H9 (cell line): ENCODE measurements around the gene TUBB1. TPM values are rescaled to one million over a fixed set of nuclear protein-coding genes. Genes with fewer than 3 reads are reported as not detected.

ENCODE experiments used
- DNase-seq: peaks from one replicate; pipeline ENCODE4 v3.0.0-alpha.2; 2017
- H2AFZ ChIP-seq: one replicate; pipeline ENCODE4 v1.6.1; 2013; ENCODE audit warnings: mild to moderate bottlenecking, low read length, control low read depth, moderate library complexity
- H2AK5ac ChIP-seq: 2 replicates; pipeline ENCODE4 v1.6.1; 2013; ENCODE audit warnings: low read length, control low read depth, mixed read lengths; ENCODE audit not compliant: insufficient read length
- H2BK120ac ChIP-seq: one replicate; pipeline ENCODE4 v1.6.1; 2013; ENCODE audit warnings: low read depth, mild to moderate bottlenecking, low read length, control low read depth, inconsistent platforms; ENCODE audit not compliant: poor library complexity, severe bottlenecking
- H2BK12ac ChIP-seq: 2 replicates; pipeline ENCODE4 v1.6.1; 2013; ENCODE audit warnings: low read length, control low read depth, mixed read lengths, low read depth; ENCODE audit not compliant: insufficient read length
- H2BK15ac ChIP-seq: 2 replicates; pipeline ENCODE4 v1.6.1; 2013; ENCODE audit warnings: low read depth, low read length, control low read depth
- H2BK20ac ChIP-seq: one replicate; pipeline ENCODE4 v1.6.1; 2013; ENCODE audit warnings: low read depth, mild to moderate bottlenecking, low read length, control low read depth, inconsistent platforms; ENCODE audit not compliant: poor library complexity, severe bottlenecking
- H2BK5ac ChIP-seq: 2 replicates; pipeline ENCODE4 v1.6.1; 2013; ENCODE audit warnings: low read length, control low read depth, mixed read lengths; ENCODE audit not compliant: insufficient read length
- H3K14ac ChIP-seq: 2 replicates; pipeline ENCODE4 v1.6.1; 2013; ENCODE audit warnings: low read length, control low read depth; ENCODE audit not compliant: insufficient read depth
- H3K18ac ChIP-seq: 2 replicates; pipeline ENCODE4 v1.6.1; 2013; ENCODE audit warnings: low read depth, mild to moderate bottlenecking, mixed read lengths, low read length, control low read depth; ENCODE audit not compliant: insufficient read length
- H3K23ac ChIP-seq: 2 replicates; pipeline ENCODE4 v1.6.1; 2013; ENCODE audit warnings: low read length, control low read depth, mixed read lengths, low read depth; ENCODE audit not compliant: insufficient read length
- H3K23me2 ChIP-seq: 2 replicates; pipeline ENCODE4 v1.6.1; 2013; ENCODE audit warnings: low read depth, mild to moderate bottlenecking, mixed read lengths, low read length, control low read depth; ENCODE audit not compliant: insufficient read length, poor library complexity, severe bottlenecking
- H3K27ac ChIP-seq: 2 replicates; pipeline ENCODE4 v1.5.1; 2013; ENCODE audit warnings: low read length, control low read depth, mixed read lengths, low read depth; ENCODE audit not compliant: insufficient read length
- H3K27me3 ChIP-seq: 2 replicates; pipeline ENCODE4 v1.6.1; 2013; ENCODE audit warnings: low read length, control low read depth, inconsistent platforms; ENCODE audit not compliant: insufficient read depth
- H3K4ac ChIP-seq: 2 replicates; pipeline ENCODE4 v1.6.1; 2013; ENCODE audit warnings: low read depth, mild to moderate bottlenecking, control low read depth, inconsistent platforms, low read length, moderate library complexity
- H3K4me1 ChIP-seq: 2 replicates; pipeline ENCODE4 v1.6.1; 2013; ENCODE audit warnings: low read length, control low read depth, inconsistent platforms; ENCODE audit not compliant: insufficient read depth
- H3K4me2 ChIP-seq: 2 replicates; pipeline ENCODE4 v1.6.1; 2013; ENCODE audit warnings: low read length, control low read depth, mixed read lengths; ENCODE audit not compliant: insufficient read length, insufficient read depth
- H3K56ac ChIP-seq: 2 replicates; pipeline ENCODE4 v1.6.1; 2013; ENCODE audit warnings: low read depth, mild to moderate bottlenecking, mixed read lengths, low read length, control low read depth; ENCODE audit not compliant: insufficient read length
- H3K79me1 ChIP-seq: 2 replicates; pipeline ENCODE4 v1.6.1; 2013; ENCODE audit warnings: low read depth, mild to moderate bottlenecking, moderate library complexity, low read length, control low read depth, inconsistent platforms; ENCODE audit not compliant: insufficient read depth, poor library complexity, severe bottlenecking
- H3K79me2 ChIP-seq: 2 replicates; pipeline ENCODE4 v1.6.1; 2013; ENCODE audit warnings: low read length, control low read depth, inconsistent platforms; ENCODE audit not compliant: insufficient read depth
- H3K9ac ChIP-seq: 2 replicates; pipeline ENCODE4 v1.6.1; 2013; ENCODE audit warnings: low read length, control low read depth, mixed read lengths; ENCODE audit not compliant: insufficient read length; ENCODE audit errors: extremely low read depth
- H3K9me3 ChIP-seq: one replicate; pipeline ENCODE4 v1.6.1; 2013; ENCODE audit warnings: low read depth, low read length, inconsistent platforms; ENCODE audit not compliant: control insufficient read depth
- H3T11ph ChIP-seq: one replicate; pipeline ENCODE4 v1.6.1; 2013; ENCODE audit warnings: mild to moderate bottlenecking, low read length, control low read depth, inconsistent platforms
- H4K20me1 ChIP-seq: one replicate; pipeline ENCODE4 v1.6.1; 2013; ENCODE audit not compliant: control insufficient read depth, insufficient read length, insufficient read depth
- H4K5ac ChIP-seq: 2 replicates; pipeline ENCODE4 v1.6.1; 2013; ENCODE audit warnings: low read depth, mild to moderate bottlenecking, mixed read lengths, low read length, control low read depth; ENCODE audit not compliant: insufficient read length
- H4K8ac ChIP-seq: replicated peaks from 2 replicates; pipeline ENCODE4 v1.6.1; 2013; ENCODE audit warnings: low read length, control low read depth, mixed read lengths, low read depth; ENCODE audit not compliant: insufficient read length
- H4K91ac ChIP-seq: 2 replicates; pipeline ENCODE4 v1.6.1; 2013; ENCODE audit warnings: low read depth, mild to moderate bottlenecking, moderate library complexity, mixed read lengths, low read length, control low read depth; ENCODE audit not compliant: insufficient read length
- H3K27ac Mint-ChIP-seq, 3 experiments: 2 replicates in 2 of 3; 3 replicates in 1 of 3; pipeline ENCODE4 v1.8.0; 2020 to 2021; ENCODE audit warnings: mixed read lengths in 3 of 3, mild to moderate bottlenecking in 1 of 3, moderate library complexity in 1 of 3
- H3K27me3 Mint-ChIP-seq: 2 replicates; pipeline ENCODE4 v1.8.0; 2021; ENCODE audit warnings: low read depth, mild to moderate bottlenecking, moderate library complexity, mixed read lengths
- H3K36me3 Mint-ChIP-seq, 3 experiments: 2 replicates in 2 of 3; 3 replicates in 1 of 3; pipeline ENCODE4 v1.8.0; 2020 to 2021; ENCODE audit warnings: low read depth in 3 of 3, mixed read lengths in 3 of 3; ENCODE audit not compliant: insufficient read depth in 1 of 3
- H3K4me1 Mint-ChIP-seq, 2 experiments: 2 replicates each; pipeline ENCODE4 v1.8.0; 2020; ENCODE audit warnings: mixed read lengths in 2 of 2
- H3K4me3 Mint-ChIP-seq, 2 experiments: 2 replicates in 1 of 2; 3 replicates in 1 of 2; pipeline ENCODE4 v1.8.0; 2020 to 2021; ENCODE audit warnings: mild to moderate bottlenecking in 2 of 2, mixed read lengths in 2 of 2, moderate library complexity in 1 of 2
- H3K9me3 Mint-ChIP-seq, 2 experiments: 2 replicates in 1 of 2; 3 replicates in 1 of 2; pipeline ENCODE4 v1.8.0; 2020; ENCODE audit warnings: mild to moderate bottlenecking in 2 of 2, mixed read lengths in 2 of 2, moderate library complexity in 1 of 2
- WGBS: extraction: QIAGEN DNeasy Blood & Tissue Kit; methylation state at CpG from one replicate; pipeline ENCODE4 v1.1.7; 2013; ENCODE audit warnings: missing lambda C conversion rate, low lambda C conversion rate, mixed read lengths; ENCODE audit not compliant: insufficient read length; ENCODE audit errors: extremely low coverage; 5-methylcytosine and 5-hydroxymethylcytosine counted together
- total RNA-seq: library from RNA; stranded (reverse); gene quantifications from 2 replicates; pipeline ENCODE4 v1.2.1, GENCODE V29; 2021
- TF ChIP-seq, protein P1 (sequence below): fragments of 200-600 bp; sonication (generic); conservative IDR thresholded peaks from 3 replicates; pipeline ENCODE4 v1.8.0; 2021; ENCODE audit warnings: antibody characterized with exemption, mild to moderate bottlenecking

TUBB1 gene
- total RNA-seq, 1 experiment from 2014 or later, result not detected

DNA sequence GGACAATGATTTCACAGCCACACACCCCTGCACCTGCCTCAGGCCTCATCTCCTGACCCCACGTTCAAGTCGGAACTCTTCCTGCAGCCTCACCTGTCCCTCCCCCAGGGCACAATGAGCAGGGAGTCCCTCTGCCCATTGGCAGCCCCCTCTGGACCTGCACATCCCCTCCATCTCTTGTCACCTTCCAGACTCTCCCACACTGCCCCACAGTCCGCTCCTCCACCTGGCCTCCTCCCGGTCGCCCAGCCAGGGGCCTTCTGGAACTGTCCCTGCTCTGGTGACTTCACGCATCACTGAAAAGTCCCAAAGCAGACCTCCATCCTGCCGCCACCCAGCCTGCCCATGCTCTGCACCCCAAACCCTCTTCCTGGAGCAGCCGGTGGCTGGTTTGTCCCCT, 16.8 kb upstream of the TUBB1 start:
- Histone ChIP-seq H3K27me3 (no peaks in the 10 kb centered on the region), H3K4ac (no peak overlapping the region), H4K8ac (no peak overlapping the region), H2BK5ac (no peak overlapping the region), H3K56ac (no peak overlapping the region), H2AFZ (no peak overlapping the region), H3T11ph (no peak overlapping the region), H4K91ac (no peak overlapping the region), H3K9ac (no peak overlapping the region), H2BK15ac (no peak overlapping the region), H3K23me2 (peaks cover 3% of the 10 kb centered on the region), H2BK20ac (no peak overlapping the region), H3K27ac (no peak overlapping the region), H3K79me1 (no peaks in the 10 kb centered on the region), H3K18ac (no peak overlapping the region), H4K5ac (no peak overlapping the region), H2AK5ac (no peak overlapping the region), H3K79me2 (no peaks in the 10 kb centered on the region), H3K23ac (no peak overlapping the region), H2BK12ac (no peak overlapping the region), H3K9me3 (no peaks in the 10 kb centered on the region), H3K14ac (no peak overlapping the region), H3K4me1 (no peaks in the 10 kb centered on the region), H4K20me1 (no peaks in the 10 kb centered on the region), H2BK120ac (no peak overlapping the region), H3K4me2 (no peak overlapping the region)
- Mint-ChIP-seq H3K36me3 (peaks cover 0 to 26% (median 24%) of the 10 kb centered on the region in 3 experiments; a peak in 4 of 7 replicates), H3K4me3 (no peak overlapping the region), H3K27ac (peak overlapping the region in 1 of 3 experiments; percentile 78; a peak in 1 of 7 replicates), H3K9me3 (no peaks in the 10 kb centered on the region), H3K4me1 (peaks cover 13 to 14% of the 10 kb centered on the region in 2 experiments), H3K27me3 (peaks cover 1% of the 10 kb centered on the region)
- DNase-seq, result no peak
- TF ChIP-seq, protein P1, sequence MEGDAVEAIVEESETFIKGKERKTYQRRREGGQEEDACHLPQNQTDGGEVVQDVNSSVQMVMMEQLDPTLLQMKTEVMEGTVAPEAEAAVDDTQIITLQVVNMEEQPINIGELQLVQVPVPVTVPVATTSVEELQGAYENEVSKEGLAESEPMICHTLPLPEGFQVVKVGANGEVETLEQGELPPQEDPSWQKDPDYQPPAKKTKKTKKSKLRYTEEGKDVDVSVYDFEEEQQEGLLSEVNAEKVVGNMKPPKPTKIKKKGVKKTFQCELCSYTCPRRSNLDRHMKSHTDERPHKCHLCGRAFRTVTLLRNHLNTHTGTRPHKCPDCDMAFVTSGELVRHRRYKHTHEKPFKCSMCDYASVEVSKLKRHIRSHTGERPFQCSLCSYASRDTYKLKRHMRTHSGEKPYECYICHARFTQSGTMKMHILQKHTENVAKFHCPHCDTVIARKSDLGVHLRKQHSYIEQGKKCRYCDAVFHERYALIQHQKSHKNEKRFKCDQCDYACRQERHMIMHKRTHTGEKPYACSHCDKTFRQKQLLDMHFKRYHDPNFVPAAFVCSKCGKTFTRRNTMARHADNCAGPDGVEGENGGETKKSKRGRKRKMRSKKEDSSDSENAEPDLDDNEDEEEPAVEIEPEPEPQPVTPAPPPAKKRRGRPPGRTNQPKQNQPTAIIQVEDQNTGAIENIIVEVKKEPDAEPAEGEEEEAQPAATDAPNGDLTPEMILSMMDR, result no peak
- no CpG with 5 or more reads among the region's 8 CpGs for WGBS
